VCaP (cell line): ENCODE measurements around the gene FUT7.

ENCODE experiments used
- H3K27ac ChIP-seq: fragments of 450-650 bp; 2 replicates; pipeline ENCODE4 v1.5.1; 2017
- TF ChIP-seq, protein P1 (sequence below): fragments of 450-650 bp; conservative IDR thresholded peaks from 2 replicates; pipeline ENCODE4 v1.5.1; 2017; ENCODE audit warnings: mild to moderate bottlenecking, moderate library complexity

Gene FUT7

DNA sequence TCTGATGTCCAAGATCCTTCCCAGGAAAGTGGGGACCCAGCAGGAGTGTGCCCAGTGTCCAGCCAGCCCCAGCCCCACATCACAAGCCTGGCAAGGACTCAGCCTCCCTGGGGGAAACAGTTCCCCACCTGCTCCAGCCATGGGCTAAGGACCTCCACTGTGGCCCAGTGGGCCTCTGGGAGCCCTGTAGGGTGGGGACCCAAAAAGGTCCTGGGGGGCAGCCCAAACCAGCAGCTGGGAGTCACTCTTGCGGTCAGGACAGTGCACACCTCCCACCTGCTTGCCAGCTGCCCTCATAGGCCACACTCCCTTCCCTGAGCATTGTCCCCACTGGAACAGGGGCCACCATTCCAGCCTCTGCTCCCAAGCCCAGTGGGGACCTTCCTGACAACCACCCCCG is 5.5 kb downstream of the FUT7 start:
- TF ChIP-seq, protein P1, sequence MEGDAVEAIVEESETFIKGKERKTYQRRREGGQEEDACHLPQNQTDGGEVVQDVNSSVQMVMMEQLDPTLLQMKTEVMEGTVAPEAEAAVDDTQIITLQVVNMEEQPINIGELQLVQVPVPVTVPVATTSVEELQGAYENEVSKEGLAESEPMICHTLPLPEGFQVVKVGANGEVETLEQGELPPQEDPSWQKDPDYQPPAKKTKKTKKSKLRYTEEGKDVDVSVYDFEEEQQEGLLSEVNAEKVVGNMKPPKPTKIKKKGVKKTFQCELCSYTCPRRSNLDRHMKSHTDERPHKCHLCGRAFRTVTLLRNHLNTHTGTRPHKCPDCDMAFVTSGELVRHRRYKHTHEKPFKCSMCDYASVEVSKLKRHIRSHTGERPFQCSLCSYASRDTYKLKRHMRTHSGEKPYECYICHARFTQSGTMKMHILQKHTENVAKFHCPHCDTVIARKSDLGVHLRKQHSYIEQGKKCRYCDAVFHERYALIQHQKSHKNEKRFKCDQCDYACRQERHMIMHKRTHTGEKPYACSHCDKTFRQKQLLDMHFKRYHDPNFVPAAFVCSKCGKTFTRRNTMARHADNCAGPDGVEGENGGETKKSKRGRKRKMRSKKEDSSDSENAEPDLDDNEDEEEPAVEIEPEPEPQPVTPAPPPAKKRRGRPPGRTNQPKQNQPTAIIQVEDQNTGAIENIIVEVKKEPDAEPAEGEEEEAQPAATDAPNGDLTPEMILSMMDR: no peak
- H3K27ac ChIP-seq: peak overlapping the region; percentile 93

DNA sequence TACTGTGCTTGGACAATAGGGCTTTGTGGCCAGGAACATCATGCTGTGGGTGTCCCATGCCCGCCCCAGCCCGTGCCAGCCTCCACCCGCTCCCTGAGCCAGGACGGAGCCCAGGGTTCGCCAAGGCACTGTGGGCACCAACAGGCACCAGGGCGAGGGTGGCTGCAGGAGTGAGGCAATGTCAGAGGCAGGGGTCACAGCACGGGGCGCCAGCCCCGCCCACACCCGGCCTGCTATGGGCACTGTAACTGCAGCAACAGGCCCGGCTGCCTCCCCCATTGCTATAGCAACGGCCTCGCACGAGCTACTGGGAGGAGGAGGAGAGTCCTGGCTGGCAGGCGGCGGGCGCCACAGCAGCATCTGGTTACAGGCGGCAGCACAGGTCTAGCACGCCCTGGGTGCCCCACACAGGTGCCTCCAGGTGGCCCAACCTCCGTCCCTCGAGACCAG is 6.3 kb downstream of the FUT7 start:
- TF ChIP-seq, protein P1: no peak; the same call in 1 of the 2 replicates
- H3K27ac ChIP-seq: peak overlapping the region; percentile 93

DNA sequence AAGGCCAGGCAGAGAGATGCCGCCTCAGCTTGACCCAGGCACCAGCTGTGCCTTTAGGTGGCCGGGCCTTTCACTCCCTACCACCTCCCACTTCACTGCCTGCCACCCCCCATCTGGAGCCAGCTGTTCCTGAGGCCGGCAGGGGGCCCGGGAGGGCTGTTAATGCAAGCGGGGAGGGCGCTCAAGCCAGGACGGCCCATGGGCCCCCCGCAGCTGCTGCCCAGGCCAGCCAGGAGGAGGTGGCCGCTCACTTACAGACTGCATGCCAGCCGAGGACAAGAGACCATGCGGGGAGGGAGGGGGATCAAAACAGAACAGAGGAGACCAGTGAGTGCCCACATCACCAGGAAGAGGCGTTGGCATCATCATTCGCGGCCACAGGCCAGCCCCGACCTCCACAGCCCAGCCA is 8.3 kb downstream of the FUT7 start:
- TF ChIP-seq, protein P1: no peak
- H3K27ac ChIP-seq: no peak overlapping the region

DNA sequence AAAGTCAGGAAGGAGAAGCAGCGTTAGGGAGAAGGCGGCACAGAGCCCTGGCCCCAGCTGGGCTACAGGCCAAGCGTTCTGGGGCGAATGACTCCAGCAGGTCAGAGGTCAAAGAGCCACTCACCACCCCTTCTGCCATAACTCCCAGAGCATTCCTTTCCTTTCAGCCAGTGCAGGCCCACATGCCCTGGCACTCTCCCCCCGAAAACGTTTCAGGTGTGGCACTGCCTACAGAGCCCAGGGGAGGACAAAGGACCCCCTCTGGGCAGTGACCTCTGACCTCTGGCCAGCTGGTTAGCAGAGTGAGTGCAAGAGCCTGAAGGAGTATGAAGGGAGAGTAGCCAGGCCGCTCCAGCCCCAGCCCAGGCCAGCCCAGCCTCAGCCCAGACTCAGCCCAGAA is 8.7 kb downstream of the FUT7 start:
- TF ChIP-seq, protein P1: no peak
- H3K27ac ChIP-seq: no peak overlapping the region

DNA sequence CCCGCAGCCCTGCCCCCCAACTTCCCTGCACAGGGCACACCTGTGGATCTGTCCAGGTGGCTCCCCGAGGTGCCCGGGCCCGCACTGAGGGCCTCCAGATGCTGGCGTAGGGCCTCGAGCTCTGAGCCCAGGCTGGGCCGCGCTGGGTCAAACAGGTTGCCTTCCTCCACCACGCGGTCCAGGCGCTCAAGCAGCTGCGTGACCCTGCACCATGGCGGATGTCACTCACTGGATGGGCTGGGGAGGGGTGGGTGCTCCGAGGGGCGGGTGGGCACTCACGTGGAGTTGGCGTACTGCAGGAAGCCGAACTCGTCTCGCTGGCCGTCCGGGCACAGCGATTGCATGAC is 9.3 kb downstream of the FUT7 start:
- TF ChIP-seq, protein P1: no peak
- no peak overlapping the region for H3K27ac ChIP-seq

DNA sequence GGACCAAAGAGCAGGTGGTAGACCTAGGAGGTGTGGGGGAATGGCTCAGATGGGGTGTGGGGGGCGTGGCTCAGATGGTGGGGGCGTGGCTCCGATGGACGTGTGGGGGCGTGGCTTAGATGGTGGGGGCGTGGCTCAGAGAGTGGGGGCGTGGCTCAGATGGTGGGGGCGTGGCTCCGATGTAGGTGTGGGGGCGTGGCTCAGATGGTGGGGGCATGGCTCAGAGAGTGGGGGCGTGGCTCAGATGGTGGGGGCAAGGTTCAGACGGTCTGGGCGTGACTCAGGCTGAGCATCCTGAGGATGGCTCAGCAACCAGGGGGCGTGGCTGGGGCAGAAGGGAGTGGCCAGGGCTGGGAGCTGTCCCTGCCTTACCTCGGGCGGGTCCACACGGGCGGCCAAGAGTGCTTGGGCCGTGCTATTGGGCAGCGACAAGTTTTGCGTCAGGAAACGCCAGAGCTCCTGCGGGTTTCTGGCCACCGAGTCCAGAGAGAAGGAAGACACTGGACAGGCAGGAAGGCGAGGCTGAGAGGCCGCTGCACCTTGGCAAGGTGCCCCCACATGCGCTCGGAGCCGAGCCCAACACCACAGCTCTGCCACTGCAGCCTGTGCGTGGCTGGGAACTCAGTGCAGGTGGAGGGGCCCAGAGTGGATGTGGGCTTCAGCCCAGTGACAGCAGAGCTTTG is 9.8 kb downstream of the FUT7 start:
- H3K27ac ChIP-seq: no peak overlapping the region
- TF ChIP-seq, protein P1: no peak

DNA sequence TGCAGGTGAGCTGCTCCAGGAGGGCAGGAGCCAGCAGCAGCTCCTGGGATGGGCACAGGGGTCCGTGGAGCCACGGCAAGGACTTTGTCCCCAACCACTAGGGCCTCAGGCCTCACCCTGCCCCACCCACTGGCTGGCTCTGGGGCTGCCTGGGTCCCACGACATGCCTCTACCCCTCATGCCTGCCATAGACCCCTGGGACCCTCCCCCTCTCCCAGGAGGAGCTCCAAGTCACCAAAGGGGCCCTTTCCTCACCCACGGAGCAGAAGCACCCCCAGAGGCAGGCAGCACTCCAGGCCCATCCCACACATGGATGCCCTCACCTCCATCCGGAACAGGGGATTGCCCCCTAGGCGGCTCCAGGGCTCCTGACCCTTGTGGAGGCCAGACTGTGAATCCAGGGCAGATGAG is 10.3 kb downstream of the FUT7 start:
- TF ChIP-seq, protein P1: no peak
- no peak overlapping the region for H3K27ac ChIP-seq
